Coronary artery (tissue), 2 donors: ENCODE measurements around the gene TRIO.
A peak's percentile ranks its signal among the peaks of the same experiment; 100 is the strongest.

Experiments
- DNase-seq: peaks from one replicate; pipeline ENCODE4 v3.0.0-alpha.2; 2017; ENCODE audit warnings: low spot score
- H3K27ac ChIP-seq, 2 donors: fragments of 200-600 bp; sonication (generic); one replicate each; pipeline ENCODE4 v1.5.1; 2016 to 2019
- H3K4me3 ChIP-seq: fragments of 200-600 bp; sonication (generic); 2 replicates; pipeline ENCODE4 v1.5.1; 2016; ENCODE audit warnings: mild to moderate bottlenecking, moderate library complexity
- TF ChIP-seq, protein P1 (sequence below): fragments of 200-600 bp; sonication (generic); IDR thresholded peaks from one replicate; pipeline ENCODE4 v1.5.1; 2019; ENCODE audit warnings: antibody characterized with exemption

Gene TRIO

DNA sequence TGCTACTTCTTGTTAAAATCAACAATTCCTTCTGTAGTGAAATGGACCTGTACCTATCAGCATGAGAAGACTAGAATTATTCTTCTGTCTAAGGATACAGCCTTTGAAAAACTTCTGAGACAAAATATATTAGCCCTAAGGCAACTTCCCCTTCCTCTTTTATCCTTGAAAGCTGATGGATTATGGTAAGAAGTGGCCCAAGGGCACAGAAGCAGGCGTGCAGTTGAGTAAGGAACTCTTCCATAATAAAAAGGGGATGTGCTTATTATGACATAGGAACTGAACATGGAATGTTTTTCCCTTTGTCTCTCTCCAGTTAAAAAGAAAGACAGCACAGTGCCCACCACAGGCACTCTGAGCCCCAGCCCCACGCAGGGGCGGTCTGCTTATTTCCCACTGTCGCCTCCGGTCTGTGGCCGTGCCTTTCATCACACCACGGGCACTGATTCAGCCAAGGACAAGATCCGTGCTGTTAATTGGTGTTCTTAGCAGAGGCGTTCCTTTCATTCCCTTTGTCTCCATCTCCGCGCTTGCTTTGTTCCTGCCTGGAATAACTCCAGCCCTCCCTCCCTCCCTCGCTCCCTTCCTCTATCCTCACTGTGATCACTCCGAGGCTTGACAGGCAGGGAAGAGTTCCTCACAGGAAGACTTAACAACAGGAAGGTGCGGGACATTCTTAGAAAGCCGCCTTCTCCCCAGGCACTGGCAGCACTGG is 302.6 kb downstream of the TRIO start:
- Histone ChIP-seq H3K27ac (peak overlapping the region in 1 of 2 donors; percentile 62), H3K4me3 (peak overlapping the region; percentile 19)
- TF ChIP-seq, protein P1, sequence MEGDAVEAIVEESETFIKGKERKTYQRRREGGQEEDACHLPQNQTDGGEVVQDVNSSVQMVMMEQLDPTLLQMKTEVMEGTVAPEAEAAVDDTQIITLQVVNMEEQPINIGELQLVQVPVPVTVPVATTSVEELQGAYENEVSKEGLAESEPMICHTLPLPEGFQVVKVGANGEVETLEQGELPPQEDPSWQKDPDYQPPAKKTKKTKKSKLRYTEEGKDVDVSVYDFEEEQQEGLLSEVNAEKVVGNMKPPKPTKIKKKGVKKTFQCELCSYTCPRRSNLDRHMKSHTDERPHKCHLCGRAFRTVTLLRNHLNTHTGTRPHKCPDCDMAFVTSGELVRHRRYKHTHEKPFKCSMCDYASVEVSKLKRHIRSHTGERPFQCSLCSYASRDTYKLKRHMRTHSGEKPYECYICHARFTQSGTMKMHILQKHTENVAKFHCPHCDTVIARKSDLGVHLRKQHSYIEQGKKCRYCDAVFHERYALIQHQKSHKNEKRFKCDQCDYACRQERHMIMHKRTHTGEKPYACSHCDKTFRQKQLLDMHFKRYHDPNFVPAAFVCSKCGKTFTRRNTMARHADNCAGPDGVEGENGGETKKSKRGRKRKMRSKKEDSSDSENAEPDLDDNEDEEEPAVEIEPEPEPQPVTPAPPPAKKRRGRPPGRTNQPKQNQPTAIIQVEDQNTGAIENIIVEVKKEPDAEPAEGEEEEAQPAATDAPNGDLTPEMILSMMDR = no peak
- DNase-seq = no peak

DNA sequence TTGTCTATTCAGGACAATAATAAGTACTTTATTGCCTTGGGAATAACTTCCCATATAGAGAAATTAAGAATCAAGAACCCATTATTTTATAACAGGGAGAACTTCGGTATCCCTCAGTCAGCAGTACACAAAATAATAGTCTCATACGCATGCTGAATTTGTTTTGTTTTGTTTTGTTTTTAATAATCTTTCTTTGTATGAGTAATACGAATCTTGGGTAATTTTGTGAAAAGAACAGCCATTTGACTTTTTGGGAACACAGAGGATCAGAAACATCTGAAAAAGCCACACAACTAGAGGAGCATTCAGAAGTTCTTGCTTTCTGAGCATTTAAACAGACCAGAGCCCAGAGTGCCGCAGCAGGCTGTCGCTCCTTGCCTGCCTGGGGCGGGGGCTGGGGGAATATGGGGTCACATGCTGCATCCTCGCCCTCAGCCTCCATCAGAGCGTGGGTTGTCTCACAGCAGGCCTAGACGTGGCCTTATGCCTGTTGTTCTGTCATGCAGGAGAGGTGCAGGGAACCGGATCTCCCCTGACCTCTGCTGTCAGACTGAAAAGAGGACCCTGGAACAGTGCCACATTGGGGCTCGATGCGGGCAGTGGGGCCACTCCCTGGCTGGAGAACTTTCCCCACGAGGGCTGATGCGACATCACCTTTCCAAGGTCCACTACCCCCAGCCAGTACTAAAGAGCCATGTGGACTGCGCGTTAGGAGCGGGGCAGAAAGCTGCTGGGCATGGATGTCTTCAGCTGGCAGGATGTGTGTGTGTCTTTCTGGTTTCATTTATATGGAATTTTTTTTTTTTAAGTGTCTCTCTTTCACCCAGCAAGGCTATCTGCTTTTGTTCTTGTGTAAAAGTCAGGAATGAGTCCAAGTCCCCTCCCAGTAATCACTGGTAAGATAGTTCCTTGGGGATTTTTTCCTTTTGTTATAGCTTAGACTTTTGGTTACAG is 305.1 kb downstream of the TRIO start:
- DNase-seq = no peak
- TF ChIP-seq, protein P1 = no peak
- Histone ChIP-seq H3K27ac (peak overlapping the region; percentile 18 to 84), H3K4me3 (peak overlapping the region; percentile 4)

- H3K27ac ChIP-seq = peak overlapping the region; percentile 50 to 68
- no peak for DNase-seq
- TF ChIP-seq, protein P1 = no peak
- no peak overlapping the region for H3K4me3 ChIP-seq
These were observed 306.0 kb downstream of the TRIO start for GRCh38 chr5:14449052-14449661.

GRCh38 chr5:14450018-14450524 is 306.9 kb downstream of the TRIO start:
- Histone ChIP-seq H3K27ac (peak overlapping the region in 1 of 2 donors; percentile 68), H3K4me3 (no peak overlapping the region)
- TF ChIP-seq, protein P1 = no peak
- DNase-seq = no peak

DNA sequence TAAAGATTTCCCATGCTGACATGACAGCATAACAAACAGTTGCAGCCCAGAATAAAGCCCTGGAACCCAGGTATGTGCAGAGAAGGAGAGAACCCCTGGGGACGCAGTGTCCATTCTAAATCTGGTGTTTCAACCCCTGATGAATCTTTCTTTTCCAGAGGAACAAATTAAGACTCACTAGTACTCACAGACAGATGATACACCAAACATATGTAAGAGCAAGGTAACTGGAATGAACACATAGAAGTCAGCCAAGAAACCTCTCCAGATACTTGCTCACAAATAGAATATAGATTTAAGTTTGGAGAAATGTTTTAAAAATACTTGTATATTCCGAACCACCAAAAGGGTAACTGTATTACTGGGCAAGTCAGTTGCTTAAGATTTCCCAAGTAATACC is 307.6 kb downstream of the TRIO start:
- Histone ChIP-seq H3K27ac (peak overlapping the region; percentile 16 to 68), H3K4me3 (no peak overlapping the region)
- TF ChIP-seq, protein P1 = no peak
- no peak for DNase-seq

GRCh38 chr5:14451871-14452270 is 308.7 kb downstream of the TRIO start:
- no peak for DNase-seq
- Histone ChIP-seq H3K27ac (peak overlapping the region in 1 of 2 donors; percentile 60), H3K4me3 (no peak overlapping the region)
- TF ChIP-seq, protein P1 = no peak
